HL-60 (cell line): ENCODE measurements around the gene ANK3.

Source experiments
- DNase-seq, 2 experiments: peaks; one replicate each; pipeline ENCODE4 v3.0.0-alpha.2; 2010 to 2020; ENCODE audit warnings: low read depth in 1 of 2, low spot score in 1 of 2
- H3K27ac ChIP-seq: fragments of 250-450 bp; sonication (Bioruptor Pico); replicated peaks from 2 replicates; pipeline ENCODE4 v1.5.1; 2020; ENCODE audit warnings: mild to moderate bottlenecking, moderate library complexity
- H3K27me3 ChIP-seq: fragments of 250-450 bp; sonication (Bioruptor Pico); 2 replicates; pipeline ENCODE4 v1.5.1; 2021; ENCODE audit warnings: mild to moderate bottlenecking, moderate library complexity; ENCODE audit not compliant: insufficient read depth, poor library complexity, severe bottlenecking
- H3K4me3 ChIP-seq: replicated peaks from 2 replicates; pipeline ENCODE4 v1.5.1; 2011; ENCODE audit warnings: mild to moderate bottlenecking, control low read depth, low read length; ENCODE audit not compliant: insufficient read depth
- CTCF ChIP-seq: IDR thresholded peaks from one replicate; pipeline ENCODE4 v1.5.1; 2011; ENCODE audit warnings: low read length, control low read depth, inconsistent platforms; ENCODE audit not compliant: insufficient read depth
- GABPA ChIP-seq: IDR thresholded peaks from 2 replicates; pipeline ENCODE4 v1.6.1; 2012; ENCODE audit warnings: low read depth
- POLR2AphosphoS5 ChIP-seq: IDR thresholded peaks from 2 replicates; pipeline ENCODE4 v1.6.1; 2012; ENCODE audit warnings: low read depth
- SPI1 ChIP-seq: IDR thresholded peaks from 2 replicates; pipeline ENCODE4 v1.6.1; 2012; ENCODE audit warnings: low read depth, mild to moderate bottlenecking, borderline replicate concordance
- TF ChIP-seq, protein P1 (sequence below): IDR thresholded peaks from 2 replicates; pipeline ENCODE4 v1.6.1; 2012; ENCODE audit warnings: low read depth; ENCODE audit not compliant: insufficient replicate concordance

Gene ANK3

DNA sequence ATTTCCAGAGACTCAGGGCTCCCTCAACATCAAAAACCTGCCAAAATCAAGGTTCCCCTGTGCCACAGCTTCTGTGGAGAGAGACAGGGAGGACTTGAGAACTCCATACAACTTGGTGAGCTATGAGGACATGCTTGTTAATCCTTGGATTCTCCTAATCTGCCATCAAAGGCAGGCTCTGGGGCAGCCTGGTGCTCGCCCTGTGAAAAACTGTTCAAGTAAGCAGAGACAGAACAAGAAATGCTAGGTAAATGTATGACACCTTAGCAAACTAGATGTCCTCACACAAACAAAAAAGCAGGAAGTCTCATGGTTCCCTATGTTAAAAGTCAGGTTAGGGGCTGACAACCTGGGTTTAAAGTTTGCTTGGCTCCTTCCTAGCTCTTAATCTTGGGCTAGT lies 73.6 kb downstream of the ANK3 start:
- no peak for TF ChIP-seq CTCF
- TF ChIP-seq GABPA, result no peak
- TF ChIP-seq POLR2AphosphoS5, result no peak
- TF ChIP-seq, protein P1, sequence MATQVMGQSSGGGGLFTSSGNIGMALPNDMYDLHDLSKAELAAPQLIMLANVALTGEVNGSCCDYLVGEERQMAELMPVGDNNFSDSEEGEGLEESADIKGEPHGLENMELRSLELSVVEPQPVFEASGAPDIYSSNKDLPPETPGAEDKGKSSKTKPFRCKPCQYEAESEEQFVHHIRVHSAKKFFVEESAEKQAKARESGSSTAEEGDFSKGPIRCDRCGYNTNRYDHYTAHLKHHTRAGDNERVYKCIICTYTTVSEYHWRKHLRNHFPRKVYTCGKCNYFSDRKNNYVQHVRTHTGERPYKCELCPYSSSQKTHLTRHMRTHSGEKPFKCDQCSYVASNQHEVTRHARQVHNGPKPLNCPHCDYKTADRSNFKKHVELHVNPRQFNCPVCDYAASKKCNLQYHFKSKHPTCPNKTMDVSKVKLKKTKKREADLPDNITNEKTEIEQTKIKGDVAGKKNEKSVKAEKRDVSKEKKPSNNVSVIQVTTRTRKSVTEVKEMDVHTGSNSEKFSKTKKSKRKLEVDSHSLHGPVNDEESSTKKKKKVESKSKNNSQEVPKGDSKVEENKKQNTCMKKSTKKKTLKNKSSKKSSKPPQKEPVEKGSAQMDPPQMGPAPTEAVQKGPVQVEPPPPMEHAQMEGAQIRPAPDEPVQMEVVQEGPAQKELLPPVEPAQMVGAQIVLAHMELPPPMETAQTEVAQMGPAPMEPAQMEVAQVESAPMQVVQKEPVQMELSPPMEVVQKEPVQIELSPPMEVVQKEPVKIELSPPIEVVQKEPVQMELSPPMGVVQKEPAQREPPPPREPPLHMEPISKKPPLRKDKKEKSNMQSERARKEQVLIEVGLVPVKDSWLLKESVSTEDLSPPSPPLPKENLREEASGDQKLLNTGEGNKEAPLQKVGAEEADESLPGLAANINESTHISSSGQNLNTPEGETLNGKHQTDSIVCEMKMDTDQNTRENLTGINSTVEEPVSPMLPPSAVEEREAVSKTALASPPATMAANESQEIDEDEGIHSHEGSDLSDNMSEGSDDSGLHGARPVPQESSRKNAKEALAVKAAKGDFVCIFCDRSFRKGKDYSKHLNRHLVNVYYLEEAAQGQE, result no peak
- TF ChIP-seq SPI1, result no peak
- H3K4me3 ChIP-seq, result no peak overlapping the region
- no peak for DNase-seq
- H3K27ac ChIP-seq, result no peak overlapping the region
- H3K27me3 ChIP-seq, result no peaks in the 10 kb centered on the region

DNA sequence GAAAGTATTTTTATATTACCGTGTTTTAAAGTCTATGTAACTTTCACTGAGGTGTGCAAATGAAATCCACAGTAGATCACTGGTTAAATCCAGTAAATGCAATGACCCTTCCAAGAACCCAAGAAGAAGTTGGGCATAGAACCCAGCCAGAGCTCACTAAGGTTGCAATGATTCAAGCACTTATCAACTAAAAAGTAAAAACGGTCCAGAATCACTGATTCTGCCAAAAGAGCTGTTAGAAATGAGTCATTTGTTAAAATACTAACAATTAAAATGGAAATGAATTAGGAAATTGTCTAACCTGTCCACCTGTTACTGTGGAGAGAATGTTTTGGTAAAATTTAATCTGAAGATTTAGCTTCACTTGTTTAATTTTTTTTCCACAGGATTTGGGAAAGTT lies 74.4 kb downstream of the ANK3 start:
- Histone ChIP-seq H3K27me3 (no peaks in the 10 kb centered on the region), H3K4me3 (no peak overlapping the region), H3K27ac (no peak overlapping the region)
- no peak for TF ChIP-seq GABPA
- TF ChIP-seq POLR2AphosphoS5, result no peak
- TF ChIP-seq, protein P1, result no peak
- TF ChIP-seq SPI1, result no peak
- TF ChIP-seq CTCF, result no peak
- DNase-seq, result no peak

- no peaks in the 10 kb centered on the region for H3K27me3 ChIP-seq
- no peak overlapping the region for H3K4me3 ChIP-seq
- TF ChIP-seq POLR2AphosphoS5 (no peak), CTCF (no peak), SPI1 (no peak), GABPA (no peak)
- TF ChIP-seq, protein P1, result no peak
- DNase-seq, result no peak
- no peak overlapping the region for H3K27ac ChIP-seq
These were observed 75.4 kb downstream of the ANK3 start for GRCh38 chr10:60314069-60314940.
